ENCODE measurements around the gene LRP10. TPM values are rescaled to one million over a fixed set of nuclear protein-coding genes. Genes with fewer than 3 reads are reported as not detected.
"Not testable (repeated sequence)": the region's sequence is repeated elsewhere in the genome, so short reads cannot be mapped to it uniquely, and the experiment has no call there.

LRP10 gene
- total RNA-seq, 1 donor from 2014 or later: 2.9 TPM

DNA sequence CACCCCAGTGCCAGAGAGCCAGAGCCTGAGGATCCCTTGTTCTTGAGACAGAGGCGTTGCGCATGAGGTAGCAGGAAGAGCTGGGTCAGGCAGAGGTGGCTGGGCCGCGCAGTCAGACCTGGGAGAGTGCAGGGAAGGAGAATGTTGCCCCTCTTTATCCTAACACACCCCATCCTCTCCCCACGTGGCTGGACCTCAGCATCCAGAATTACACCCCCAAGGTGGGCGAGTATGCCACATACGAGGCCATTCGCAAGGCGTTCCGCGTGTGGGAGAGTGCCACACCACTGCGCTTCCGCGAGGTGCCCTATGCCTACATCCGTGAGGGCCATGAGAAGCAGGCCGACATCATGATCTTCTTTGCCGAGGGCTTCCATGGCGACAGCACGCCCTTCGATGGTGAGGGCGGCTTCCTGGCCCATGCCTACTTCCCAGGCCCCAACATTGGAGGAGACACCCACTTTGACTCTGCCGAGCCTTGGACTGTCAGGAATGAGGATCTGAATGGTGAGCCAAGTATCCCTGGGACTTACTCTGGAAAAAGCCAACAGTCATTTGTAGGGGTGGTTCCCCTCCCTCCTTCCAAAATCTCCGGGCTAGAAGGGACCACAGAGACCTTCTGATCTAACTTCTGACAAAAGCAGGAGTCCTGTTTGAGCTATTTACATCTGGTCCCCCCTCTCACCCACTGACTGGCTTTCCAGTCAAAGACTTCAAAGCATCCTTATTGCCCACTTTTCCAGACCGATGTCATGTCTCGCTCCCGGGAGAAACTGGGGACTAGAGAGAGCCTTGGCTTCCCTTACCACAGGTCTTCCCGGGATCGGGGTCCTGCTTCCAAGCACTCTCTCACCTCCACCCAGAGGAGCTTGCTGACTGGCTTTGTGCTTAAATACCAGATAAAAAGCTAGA lies 29.1 kb upstream of the LRP10 start:
- FAIRE-seq (no peak), DNase-seq (ENCODE audit: low spot score in 2 of 2) (no peak)

DNA sequence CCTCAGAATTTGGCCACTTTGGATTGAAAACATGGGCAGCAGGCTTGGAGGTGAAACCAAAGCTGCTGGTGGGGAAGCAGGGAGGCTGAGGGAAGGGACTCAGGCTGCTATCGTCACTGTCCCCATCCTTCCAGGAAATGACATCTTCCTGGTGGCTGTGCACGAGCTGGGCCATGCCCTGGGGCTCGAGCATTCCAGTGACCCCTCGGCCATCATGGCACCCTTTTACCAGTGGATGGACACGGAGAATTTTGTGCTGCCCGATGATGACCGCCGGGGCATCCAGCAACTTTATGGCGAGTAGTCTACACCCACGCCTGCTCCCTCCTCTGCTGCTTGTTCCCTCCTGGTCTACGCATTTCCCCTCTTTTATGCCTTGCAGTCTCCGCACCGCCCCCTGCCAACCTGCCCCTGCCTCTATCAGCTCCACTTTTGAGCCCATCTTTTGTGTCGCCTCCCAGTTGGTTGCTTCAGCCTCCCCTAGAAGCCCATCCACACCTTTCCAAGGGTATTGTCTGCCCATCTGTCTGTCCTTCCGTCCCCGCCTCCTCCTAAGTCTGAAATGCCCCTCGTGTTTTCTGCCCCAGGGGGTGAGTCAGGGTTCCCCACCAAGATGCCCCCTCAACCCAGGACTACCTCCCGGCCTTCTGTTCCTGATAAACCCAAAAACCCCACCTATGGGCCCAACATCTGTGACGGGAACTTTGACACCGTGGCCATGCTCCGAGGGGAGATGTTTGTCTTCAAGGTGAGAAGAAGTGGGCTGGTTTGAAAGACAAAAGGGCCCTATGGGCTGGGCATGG lies 28.2 kb upstream of the LRP10 start:
- DNase-seq (ENCODE audit: low spot score in 2 of 2) (no peak), FAIRE-seq (no peak)

DNA sequence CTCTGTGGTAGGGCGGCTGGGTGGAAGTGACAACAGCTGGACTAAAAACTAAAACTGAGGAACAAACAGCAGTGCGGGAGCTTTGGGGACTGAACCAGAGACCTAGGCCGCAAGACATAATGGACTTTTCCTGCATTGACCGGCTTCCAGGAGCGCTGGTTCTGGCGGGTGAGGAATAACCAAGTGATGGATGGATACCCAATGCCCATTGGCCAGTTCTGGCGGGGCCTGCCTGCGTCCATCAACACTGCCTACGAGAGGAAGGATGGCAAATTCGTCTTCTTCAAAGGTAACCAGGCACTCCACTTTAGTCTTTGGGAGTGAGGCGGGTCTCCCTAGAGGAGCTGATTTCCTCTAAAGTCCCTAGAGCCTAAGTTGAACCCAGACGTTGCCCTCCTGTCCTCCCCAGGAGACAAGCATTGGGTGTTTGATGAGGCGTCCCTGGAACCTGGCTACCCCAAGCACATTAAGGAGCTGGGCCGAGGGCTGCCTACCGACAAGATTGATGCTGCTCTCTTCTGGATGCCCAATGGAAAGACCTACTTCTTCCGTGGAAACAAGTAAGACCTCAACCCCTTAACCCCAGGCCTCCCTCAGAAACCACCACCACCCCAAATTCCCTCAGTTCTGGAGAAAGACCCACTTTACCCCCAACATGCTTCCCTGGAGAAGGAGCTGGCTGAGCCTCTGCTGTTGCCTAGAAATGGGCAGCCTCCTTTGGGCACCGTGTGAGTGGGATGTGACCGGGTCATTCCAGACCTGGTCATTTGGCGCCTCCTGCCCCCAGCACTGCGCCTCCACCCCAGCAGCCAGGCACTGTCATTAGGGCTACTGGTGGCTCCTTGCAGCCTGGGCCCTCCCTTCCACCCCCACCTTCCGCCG lies 27.1 kb upstream of the LRP10 start:
- no peak for DNase-seq (ENCODE audit: low spot score in 2 of 2)

DNA sequence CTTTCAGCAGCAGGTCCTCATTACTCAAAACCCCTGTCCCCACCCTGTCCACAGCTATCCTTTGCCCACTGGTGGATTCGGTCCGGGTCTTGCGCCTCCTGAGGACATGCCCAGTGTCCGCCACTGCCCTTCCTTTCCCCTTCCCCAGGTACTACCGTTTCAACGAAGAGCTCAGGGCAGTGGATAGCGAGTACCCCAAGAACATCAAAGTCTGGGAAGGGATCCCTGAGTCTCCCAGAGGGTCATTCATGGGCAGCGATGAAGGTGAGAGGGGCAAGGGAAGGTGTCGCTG lies 26.5 kb upstream of the LRP10 start:
- FAIRE-seq (no peak), DNase-seq (ENCODE audit: low spot score in 2 of 2) (no peak)

More for the DNA sequence above, 27.1 kb upstream of the LRP10 start:
- no peak for FAIRE-seq

DNA sequence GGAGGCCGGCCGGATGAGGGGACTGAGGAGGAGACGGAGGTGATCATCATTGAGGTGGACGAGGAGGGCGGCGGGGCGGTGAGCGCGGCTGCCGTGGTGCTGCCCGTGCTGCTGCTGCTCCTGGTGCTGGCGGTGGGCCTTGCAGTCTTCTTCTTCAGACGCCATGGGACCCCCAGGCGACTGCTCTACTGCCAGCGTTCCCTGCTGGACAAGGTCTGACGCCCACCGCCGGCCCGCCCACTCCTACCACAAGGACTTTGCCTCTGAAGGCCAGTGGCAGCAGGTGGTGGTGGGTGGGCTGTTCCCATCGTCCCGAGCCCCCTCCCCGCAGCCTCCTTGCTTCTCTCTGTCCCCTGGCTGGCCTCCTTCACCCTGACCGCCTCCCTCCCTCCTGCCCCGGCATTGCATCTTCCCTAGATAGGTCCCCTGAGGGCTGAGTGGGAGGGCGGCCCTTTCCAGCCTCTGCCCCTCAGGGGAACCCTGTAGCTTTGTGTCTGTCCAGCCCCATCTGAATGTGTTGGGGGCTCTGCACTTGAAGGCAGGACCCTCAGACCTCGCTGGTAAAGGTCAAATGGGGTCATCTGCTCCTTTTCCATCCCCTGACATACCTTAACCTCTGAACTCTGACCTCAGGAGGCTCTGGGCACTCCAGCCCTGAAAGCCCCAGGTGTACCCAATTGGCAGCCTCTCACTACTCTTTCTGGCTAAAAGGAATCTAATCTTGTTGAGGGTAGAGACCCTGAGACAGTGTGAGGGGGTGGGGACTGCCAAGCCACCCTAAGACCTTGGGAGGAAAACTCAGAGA lies 25.5 kb upstream of the LRP10 start:
- no peak for FAIRE-seq
- no peak for DNase-seq (ENCODE audit: low spot score in 2 of 2)

DNA sequence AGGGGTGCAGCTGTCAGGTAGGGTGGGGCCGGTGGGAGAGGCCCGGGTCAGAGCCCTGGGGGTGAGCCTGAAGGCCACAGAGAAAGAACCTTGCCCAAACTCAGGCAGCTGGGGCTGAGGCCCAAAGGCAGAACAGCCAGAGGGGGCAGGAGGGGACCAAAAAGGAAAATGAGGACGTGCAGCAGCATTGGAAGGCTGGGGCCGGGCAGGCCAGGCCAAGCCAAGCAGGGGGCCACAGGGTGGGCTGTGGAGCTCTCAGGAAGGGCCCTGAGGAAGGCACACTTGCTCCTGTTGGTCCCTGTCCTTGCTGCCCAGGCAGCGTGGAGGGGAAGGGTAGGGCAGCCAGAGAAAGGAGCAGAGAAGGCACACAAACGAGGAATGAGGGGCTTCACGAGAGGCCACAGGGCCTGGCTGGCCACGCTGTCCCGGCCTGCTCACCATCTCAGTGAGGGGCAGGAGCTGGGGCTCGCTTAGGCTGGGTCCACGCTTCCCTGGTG lies 24.7 kb upstream of the LRP10 start:
- no peak for FAIRE-seq
- DNase-seq (ENCODE audit: low spot score in 2 of 2): no peak

DNA sequence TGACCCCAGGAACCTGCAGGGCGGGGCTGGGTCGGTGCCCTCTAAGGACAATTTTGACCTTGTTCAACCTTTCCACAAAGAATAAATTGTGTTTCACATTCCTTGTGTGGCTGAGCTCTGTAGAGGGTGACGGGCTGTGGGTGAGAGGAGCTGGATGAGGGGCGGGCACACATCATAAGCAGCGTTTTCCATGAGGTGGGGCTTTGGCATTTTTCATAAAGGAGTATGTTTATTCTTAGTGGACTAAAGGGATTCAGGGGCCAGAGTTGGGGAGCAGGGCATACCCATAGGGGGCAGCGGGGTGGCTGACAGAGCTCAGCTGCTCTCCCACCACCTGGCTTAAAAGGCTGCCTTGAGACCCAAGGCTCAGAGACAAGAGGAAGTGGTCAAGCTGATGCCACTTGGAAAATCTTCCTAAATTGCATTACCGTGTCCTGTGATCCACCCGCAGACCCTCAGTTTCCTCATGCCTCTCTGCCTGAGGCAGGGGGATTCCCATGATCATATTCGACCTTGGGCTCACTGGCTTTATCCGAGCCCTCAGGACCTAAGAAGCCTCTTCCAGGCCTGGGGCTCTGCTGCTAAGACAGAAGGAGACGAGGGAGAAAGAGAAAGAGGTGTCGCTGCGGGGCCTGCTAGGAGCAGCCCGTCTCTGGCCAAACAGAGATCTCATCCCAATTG lies 23.7 kb upstream of the LRP10 start:
- no peak for DNase-seq (ENCODE audit: low spot score in 2 of 2)
- FAIRE-seq: no peak

DNA sequence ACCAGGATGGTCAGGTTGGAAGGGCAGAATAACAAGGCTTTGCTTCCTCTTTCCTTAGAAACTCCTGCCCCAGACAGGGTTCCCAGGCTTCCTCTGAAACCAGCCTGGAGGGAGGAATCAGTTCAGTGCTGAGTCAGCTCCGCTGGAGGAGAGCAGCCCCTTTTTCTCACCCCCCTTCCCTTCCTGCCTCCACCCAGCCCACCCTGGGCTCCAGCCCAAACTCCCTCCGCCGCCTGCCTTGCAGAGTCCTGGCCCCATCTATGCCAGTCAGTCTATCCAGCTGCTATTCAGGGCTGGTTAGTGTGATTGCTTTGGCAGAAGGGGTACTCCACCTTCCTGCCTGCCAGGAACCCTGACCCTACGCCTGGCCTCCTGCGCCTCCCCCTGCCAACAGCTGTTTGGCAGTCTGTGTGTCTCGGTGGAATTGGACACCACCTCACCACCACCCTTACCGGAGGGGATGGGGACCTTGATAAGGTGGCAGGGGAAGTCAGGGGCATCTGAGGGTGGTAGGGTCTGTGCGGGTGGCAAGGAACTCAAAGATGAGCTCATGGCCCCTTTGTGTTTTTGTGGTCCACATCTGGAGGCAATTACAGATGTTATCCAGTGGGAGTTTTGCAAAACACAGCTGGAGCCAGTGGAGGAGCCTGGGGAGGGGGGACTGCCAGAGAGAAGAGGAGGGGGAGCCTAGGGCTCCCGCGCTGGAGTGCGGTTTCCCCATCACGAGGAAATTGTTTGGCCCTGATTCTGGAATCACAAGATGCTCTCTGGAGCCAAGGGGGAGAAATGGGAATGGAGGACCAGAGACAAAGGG lies 23.0 kb upstream of the LRP10 start:
- FAIRE-seq: no peak
- peak in 1 of 2 donors; percentile 41 for DNase-seq (ENCODE audit: low spot score in 2 of 2)

DNA sequence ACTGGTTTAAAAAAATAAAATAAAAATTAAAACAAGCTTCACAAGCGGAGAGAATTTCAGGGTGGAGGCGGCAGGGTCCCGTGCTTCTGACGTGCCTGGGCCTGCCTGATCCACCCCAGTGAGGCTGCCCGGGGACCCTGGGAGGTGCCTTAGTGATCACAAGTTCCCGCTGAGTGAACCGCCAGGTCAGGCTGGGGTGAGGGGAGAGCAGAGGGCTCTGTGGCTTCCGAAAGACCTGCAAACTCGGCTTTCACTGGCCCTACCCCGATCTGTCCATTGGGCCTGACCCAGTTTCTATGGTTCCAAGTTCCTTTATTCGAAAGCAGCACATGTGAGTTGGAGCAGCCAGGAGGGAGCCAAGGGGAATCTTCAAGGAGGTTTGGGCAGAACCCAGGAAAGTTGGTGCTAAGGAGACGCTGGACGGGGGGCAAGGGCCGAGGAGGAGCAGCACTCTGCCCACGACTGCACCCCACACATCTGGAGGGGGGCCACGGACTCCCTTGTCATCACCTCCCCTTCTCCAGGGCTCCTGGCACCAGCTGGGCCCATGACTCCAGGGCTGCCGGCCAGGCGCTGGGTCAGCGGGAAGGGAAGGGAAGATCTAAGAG lies 22.2 kb upstream of the LRP10 start:
- no peak for FAIRE-seq
- peak in 1 of 2 donors; percentile 41 for DNase-seq (ENCODE audit: low spot score in 2 of 2)

DNA sequence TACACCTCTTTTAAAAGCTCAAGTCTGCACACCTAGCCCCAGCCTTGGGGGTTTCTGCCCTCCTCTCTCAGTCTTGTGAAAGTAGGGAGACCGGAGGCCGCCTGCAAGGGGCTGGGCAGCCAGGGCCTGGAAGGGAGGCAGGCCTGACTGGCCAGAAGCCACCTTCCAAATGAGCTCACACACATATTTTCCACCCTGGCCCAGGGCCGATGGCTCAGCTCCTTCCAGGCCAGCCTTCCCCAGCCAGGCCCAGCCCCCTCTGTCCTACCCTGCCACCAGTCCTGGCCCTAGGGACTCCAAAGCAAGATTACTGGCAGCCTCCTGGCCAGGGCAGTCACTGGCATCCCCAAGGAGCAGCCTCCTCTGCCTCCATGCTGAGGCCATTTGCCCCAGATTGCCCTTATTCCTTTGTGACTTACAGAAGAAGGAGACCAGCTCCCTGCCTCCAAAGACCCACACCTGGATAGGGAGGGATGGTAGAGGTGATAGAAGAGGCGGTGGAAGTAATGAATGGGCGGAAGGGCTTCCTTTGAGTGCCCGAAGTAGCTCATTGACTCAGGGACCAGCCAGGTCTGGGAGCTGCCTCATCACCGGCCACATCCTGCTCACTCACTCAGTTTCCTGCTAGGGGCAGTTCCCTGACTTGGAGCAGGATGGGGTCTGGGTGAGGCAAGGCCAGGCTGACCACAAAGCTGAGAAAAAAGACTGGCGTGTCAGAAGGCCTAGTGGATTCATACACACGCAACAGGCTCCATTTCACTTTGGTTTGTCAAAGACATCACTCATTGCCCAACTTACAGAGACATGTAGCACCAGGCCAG lies 20.4 kb upstream of the LRP10 start:
- FAIRE-seq (no peak), DNase-seq (ENCODE audit: low spot score in 2 of 2) (peak; percentile 32 to 41)

DNA sequence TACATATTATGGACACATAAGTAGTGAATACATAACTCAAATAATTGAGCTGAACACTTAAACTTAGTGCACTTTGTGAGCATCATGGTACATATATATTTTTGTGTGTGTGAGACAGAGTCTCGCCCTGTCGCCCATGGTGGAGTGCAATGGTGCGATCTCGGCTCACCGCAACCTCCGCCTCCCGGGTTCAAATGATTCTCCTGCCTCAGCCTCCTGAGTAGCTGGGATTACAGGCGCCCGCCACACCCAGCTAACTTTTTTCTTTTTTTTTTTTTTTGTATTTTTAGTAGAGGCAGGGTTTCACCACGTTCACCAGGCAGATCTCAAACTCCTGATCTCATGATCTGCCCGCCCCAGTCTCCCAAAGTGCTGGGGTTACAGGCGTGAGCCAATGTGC lies 19.4 kb upstream of the LRP10 start:
- FAIRE-seq; DNase-seq (ENCODE audit: low spot score in 2 of 2): not testable (repeated sequence)

DNA sequence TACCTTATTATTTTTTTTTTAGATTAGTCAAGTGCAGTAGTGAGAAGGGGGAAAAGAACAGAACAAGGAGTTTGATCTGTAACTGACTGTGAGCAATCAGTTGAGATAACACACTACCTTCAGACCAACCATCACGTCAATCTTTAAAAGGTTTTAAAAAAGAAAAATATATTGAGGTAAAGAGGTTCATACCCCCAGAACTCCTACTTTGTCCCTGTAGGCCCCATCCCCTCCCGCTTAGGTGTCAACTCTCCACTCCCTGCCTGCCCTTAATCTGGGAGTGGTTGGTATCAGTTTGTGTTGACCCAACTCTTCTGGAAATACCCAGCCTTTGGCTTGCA lies 19.0 kb upstream of the LRP10 start:
- DNase-seq (ENCODE audit: low spot score in 2 of 2): no peak

DNA sequence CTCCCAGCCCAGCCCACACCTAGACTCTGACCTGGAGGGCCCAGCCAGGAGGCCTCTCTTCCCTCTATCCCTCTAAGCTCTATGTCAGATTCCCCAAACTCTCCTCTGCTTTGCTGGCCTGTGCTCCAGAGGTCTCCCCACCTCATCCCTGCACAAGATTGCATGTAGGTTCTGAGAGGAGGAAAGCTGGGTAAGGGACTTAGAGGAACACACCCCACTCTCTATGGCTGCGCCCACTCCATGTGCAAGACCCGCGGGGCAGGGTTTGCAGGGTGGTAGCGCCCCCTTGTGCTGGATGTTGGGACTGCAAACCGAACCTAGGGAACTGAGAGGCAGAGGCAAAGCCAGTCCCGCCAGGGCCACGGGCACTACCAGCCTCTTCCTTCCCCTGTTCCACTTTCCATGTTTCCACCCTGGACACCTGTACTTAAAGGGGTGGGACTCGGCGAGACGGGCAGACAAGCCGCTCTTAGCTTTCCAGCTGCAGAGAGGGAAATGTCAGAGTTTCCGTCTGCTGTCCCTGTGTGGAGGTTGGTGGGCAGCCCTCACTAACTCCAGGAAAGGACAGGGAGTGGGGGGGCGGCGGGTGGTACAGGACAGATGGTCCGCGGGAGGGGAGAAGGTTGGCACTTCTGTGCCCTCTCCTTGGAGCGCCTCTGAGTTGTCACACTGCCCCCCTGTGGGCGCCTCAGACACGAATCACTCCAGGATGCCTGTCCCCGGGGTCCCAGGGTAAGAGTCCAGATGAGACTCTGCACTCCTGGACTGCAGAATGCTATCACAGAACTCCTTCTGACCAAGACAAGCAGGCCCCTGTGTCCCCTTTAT lies 18.4 kb upstream of the LRP10 start:
- DNase-seq (ENCODE audit: low spot score in 2 of 2): peak; percentile 68 to 73
- FAIRE-seq: no peak

More for the DNA sequence above, 19.0 kb upstream of the LRP10 start:
- FAIRE-seq: no peak

DNA sequence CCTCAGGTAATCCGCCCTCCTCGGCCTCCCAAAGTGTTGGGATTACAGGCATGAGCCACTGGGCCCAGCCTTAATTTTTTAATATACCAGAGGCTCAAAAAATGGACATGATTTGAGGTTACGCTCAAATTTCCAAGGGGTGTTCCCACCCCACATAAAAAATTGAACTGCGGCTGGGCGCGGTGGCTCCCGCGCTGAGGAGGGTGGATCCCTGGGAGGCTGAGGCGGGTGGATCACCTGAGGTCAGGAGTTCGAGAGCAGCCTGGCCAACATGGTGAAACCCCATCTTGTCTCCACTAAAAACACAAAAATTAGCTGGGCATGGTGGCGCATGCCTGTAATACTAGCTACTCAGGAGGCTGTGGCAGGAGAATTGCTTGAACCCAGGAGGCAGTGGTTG lies 17.2 kb upstream of the LRP10 start:
- DNase-seq (ENCODE audit: low spot score in 2 of 2); FAIRE-seq: not testable (repeated sequence)

DNA sequence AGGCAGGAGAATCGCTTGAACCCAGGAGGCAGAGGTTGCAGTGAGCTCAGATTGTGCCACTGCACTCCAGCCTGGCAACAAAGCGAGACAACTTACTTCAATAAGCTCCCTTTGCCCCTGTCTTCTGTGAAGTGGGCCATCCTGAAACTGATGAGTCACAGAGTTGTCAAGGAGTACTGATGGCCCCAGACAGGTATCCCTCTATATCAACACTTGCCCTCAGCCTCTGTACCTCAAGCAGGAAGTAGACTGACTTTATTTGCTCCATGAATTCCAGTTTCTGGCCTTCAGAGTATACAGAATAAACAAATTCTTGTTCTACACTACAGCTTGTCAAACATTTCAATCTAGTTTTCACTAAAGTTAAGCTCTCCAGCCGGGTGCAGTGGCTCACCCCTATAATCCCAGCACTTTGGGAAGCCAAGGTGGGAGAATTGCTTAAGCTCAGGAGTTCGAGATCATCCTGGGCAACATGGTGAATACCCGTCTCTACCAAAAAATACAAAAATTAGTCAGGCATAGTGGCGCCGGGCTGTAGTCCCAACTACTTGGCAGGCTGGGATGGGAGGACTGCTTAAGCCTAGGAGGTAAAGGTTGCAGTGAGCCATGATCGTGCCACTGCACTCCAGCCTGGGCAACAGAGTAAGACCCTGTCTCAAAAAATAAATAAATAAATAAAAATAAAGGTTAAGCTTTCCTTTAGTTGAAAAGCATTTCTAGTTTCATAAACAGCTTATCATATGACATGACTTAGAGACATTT lies 16.4 kb upstream of the LRP10 start:
- FAIRE-seq (no peak), DNase-seq (ENCODE audit: low spot score in 2 of 2) (no peak)

All from frontal cortex (tissue), 4 donors.